Esophagus squamous epithelium (tissue), 5 donors: ENCODE measurements around the gene LMNTD1. TPM values are rescaled to one million over a fixed set of nuclear protein-coding genes. Genes with fewer than 3 reads are reported as not detected.

Experiments used
- DNase-seq: peaks from one replicate; lab custom pipeline; 2025; lab: John Stamatoyannopoulos, UW
- H3K27ac ChIP-seq, 4 donors: fragments of 200-600 bp; sonication (generic); one replicate each; pipeline ENCODE4 v1.5.1; 2016 to 2019; ENCODE audit warnings: mild to moderate bottlenecking in 1 of 4
- H3K27me3 ChIP-seq, 4 donors: fragments of 200-600 bp; sonication (generic); 1 replicate in 3 of 4; 2 replicates in 1 of 4; pipeline versions ENCODE4 v1.5.1 to v1.6.0; 2017 to 2021; ENCODE audit warnings: antibody characterized with exemption in 1 of 4
- H3K36me3 ChIP-seq, 3 donors: fragments of 200-600 bp; sonication (generic); one replicate each; pipeline ENCODE4 v1.5.1; 2016 to 2019
- H3K4me1 ChIP-seq, 3 donors: fragments of 200-600 bp; sonication (generic); one replicate each; pipeline ENCODE4 v1.5.1; 2017 to 2019
- H3K4me3 ChIP-seq, 4 donors: fragments of 200-600 bp; sonication (generic); 1 replicate in 3 of 4; 2 replicates in 1 of 4; pipeline ENCODE4 v1.5.1; 2016 to 2019; ENCODE audit warnings: mild to moderate bottlenecking in 2 of 4, moderate library complexity in 1 of 4
- H3K9me3 ChIP-seq, 3 donors: fragments of 200-600 bp; sonication (generic); one replicate each; pipeline ENCODE4 v1.5.1; 2016 to 2019
- CTCF ChIP-seq, 6 experiments: fragments of 450-650 bp in 4 of 6; fragments of 200-600 bp in 2 of 6; sonication (generic) in 2 of 6; IDR thresholded peaks; one replicate each; pipeline ENCODE4 v1.5.1; 2016 to 2019; ENCODE audit warnings: antibody characterized with exemption in 6 of 6, mild to moderate bottlenecking in 4 of 6, moderate library complexity in 4 of 6
- POLR2A ChIP-seq, 4 donors: fragments of 450-650 bp; IDR thresholded peaks; one replicate each; pipeline ENCODE4 v1.6.1; 2017; ENCODE audit warnings: antibody characterized with exemption in 4 of 4, mild to moderate bottlenecking in 4 of 4, moderate library complexity in 3 of 4
- WGBS, 2 donors: methylation state at CpG; one replicate each; pipeline ENCODE4 v1.1.5; 2018; 5-methylcytosine and 5-hydroxymethylcytosine counted together
- intact Hi-C: fragments of 100-400 bp; cut with DNase I; formaldehyde crosslinking; loops from one replicate; pipeline ENCODE4 v1.15.0; 2022
- total RNA-seq, 4 donors: library from RNA; depleted of rRNA; stranded (reverse); fragments of >200 nt; gene quantifications; one replicate each; pipeline ENCODE4 v1.1.0, GENCODE V29; 2016
- donor health status: DM: yes; HTN: yes; CAD: no.

Gene LMNTD1
- total RNA-seq, 4 donors from 2014 or later, result not detected

- no peak for DNase-seq
- Histone ChIP-seq H3K36me3 (no peaks in the 10 kb centered on the region), H3K27ac (peak overlapping the region in 1 of 4 donors; percentile 47), H3K9me3 (peaks cover 0 to 10% (median 0%) of the 10 kb centered on the region in 3 donors), H3K4me3 (no peak overlapping the region), H3K27me3 (peaks cover 0 to 53% (median 0%) of the 10 kb centered on the region in 4 donors), H3K4me1 (peaks cover 0 to 18% (median 0%) of the 10 kb centered on the region in 3 donors)
- TF ChIP-seq POLR2A (IDR thresholded peaks at IDR 0.05), result no peak
- no peak for TF ChIP-seq CTCF (IDR thresholded peaks at IDR 0.05)
- 8 to 14% methylated on average over 2 of the region's 2 CpGs for WGBS, 2 donors
- intact Hi-C loops, result no loop called here
Measured at GRCh38 chr12:25585021-25585523, 32.0 kb upstream of the LMNTD1 start.

- 19% methylated on average over 5 of the region's 5 CpGs for WGBS, 2 donors
- Histone ChIP-seq H3K9me3 (peaks cover 0 to 10% (median 0%) of the 10 kb centered on the region in 3 donors), H3K4me3 (no peak overlapping the region), H3K27me3 (peaks cover 0 to 48% (median 0%) of the 10 kb centered on the region in 4 donors), H3K4me1 (peaks cover 0 to 18% (median 0%) of the 10 kb centered on the region in 3 donors), H3K36me3 (no peaks in the 10 kb centered on the region), H3K27ac (no peak overlapping the region)
- intact Hi-C loops, result no loop called here
- TF ChIP-seq POLR2A (IDR thresholded peaks at IDR 0.05), result no peak
- TF ChIP-seq CTCF (IDR thresholded peaks at IDR 0.05), result no peak
- DNase-seq, result no peak
Measured at GRCh38 chr12:25584596-25584995, 31.5 kb upstream of the LMNTD1 start.

- intact Hi-C loops, result no loop called here
- Histone ChIP-seq H3K27me3 (peaks cover 0 to 39% (median 0%) of the 10 kb centered on the region in 4 donors), H3K4me3 (no peak overlapping the region), H3K9me3 (peaks cover 0 to 10% (median 0%) of the 10 kb centered on the region in 3 donors), H3K36me3 (no peaks in the 10 kb centered on the region), H3K4me1 (peaks cover 0 to 18% (median 0%) of the 10 kb centered on the region in 3 donors), H3K27ac (no peak overlapping the region)
- DNase-seq, result no peak
- 69 to 72% methylated on average over 3 of the region's 3 CpGs for WGBS, 2 donors
- TF ChIP-seq POLR2A (IDR thresholded peaks at IDR 0.05), result no peak
- peak in 1 of 6 experiments; percentile 6 for TF ChIP-seq CTCF (IDR thresholded peaks at IDR 0.05)
Measured at GRCh38 chr12:25583545-25583944, 30.5 kb upstream of the LMNTD1 start.

GRCh38 chr12:25581067-25581466, 28.0 kb upstream of the LMNTD1 start:
- Histone ChIP-seq H3K27me3 (peaks cover 0 to 29% (median 0%) of the 10 kb centered on the region in 4 donors), H3K36me3 (no peaks in the 10 kb centered on the region), H3K4me1 (peaks cover 0 to 18% (median 0%) of the 10 kb centered on the region in 3 donors), H3K27ac (no peak overlapping the region), H3K4me3 (no peak overlapping the region), H3K9me3 (peaks cover 0 to 9% (median 0%) of the 10 kb centered on the region in 3 donors)
- TF ChIP-seq POLR2A (IDR thresholded peaks at IDR 0.05), result no peak
- TF ChIP-seq CTCF (IDR thresholded peaks at IDR 0.05), result no peak
- 90 to 92% methylated on average over 5 of the region's 5 CpGs for WGBS, 2 donors
- no peak for DNase-seq
- intact Hi-C loops, result no loop called here

- no peak overlapping the region for H3K4me3 ChIP-seq
- TF ChIP-seq POLR2A (IDR thresholded peaks at IDR 0.05) (no peak), CTCF (IDR thresholded peaks at IDR 0.05) (no peak)
- 87 to 90% methylated on average over 2 of the region's 2 CpGs for WGBS, 2 donors
- no peak for DNase-seq
- no peak overlapping the region for H3K27ac ChIP-seq
- intact Hi-C loops, result no loop called here
- peaks cover 0 to 15% (median 0%) of the 10 kb centered on the region in 3 donors for H3K4me1 ChIP-seq
- H3K27me3 ChIP-seq, result peaks cover 0 to 28% (median 0%) of the 10 kb centered on the region in 4 donors
- peaks cover 0 to 9% (median 0%) of the 10 kb centered on the region in 3 donors for H3K9me3 ChIP-seq
- no peaks in the 10 kb centered on the region for H3K36me3 ChIP-seq
Measured at GRCh38 chr12:25578411-25579143, 25.5 kb upstream of the LMNTD1 start.
